OCI-LY3 (cell line): ENCODE measurements around the gene CD96.
"Not testable (repeated sequence)": the region's sequence is repeated elsewhere in the genome, so short reads cannot be mapped to it uniquely, and the experiment has no call there.

Experiments
- H2AFZ ChIP-seq: fragments of 200-600, 300-600 bp; shearing (Covaris generic); 2 replicates; pipeline ENCODE4 v1.6.0; 2014; ENCODE audit warnings: antibody characterized with exemption, low read depth, low read length
- H3K27ac ChIP-seq: fragments of 200-600, 300-600 bp; sonication (generic); 2 replicates; pipeline ENCODE4 v1.5.1; 2014; ENCODE audit warnings: mild to moderate bottlenecking, low read length, moderate library complexity, mixed read lengths
- H3K27me3 ChIP-seq: fragments of 200-600, 300-600 bp; sonication (generic); 2 replicates; pipeline ENCODE4 v1.6.1; 2014; ENCODE audit warnings: low read depth, low read length, mixed read lengths
- H3K36me3 ChIP-seq: fragments of 200-600, 300-600 bp; sonication (generic); replicated peaks from 2 replicates; pipeline ENCODE3; 2014; ENCODE audit warnings: low read depth, low read length, mixed read lengths
- H3K4me1 ChIP-seq: fragments of 300-600, 200-600 bp; sonication (generic); 2 replicates; pipeline ENCODE4 v1.6.1; 2014; ENCODE audit warnings: low read length, mixed read lengths
- H3K4me2 ChIP-seq: fragments of 200-600, 300-600 bp; sonication (generic); 2 replicates; pipeline ENCODE4 v1.6.1; 2014; ENCODE audit warnings: low read length, mixed read lengths
- H3K4me3 ChIP-seq: fragments of 300-600, 200-600 bp; sonication (generic); 2 replicates; pipeline ENCODE4 v1.5.1; 2014; ENCODE audit warnings: antibody characterized with exemption, mild to moderate bottlenecking, low read length, moderate library complexity
- H3K79me2 ChIP-seq: fragments of 300-600, 200-600 bp; shearing (Covaris generic); 2 replicates; pipeline ENCODE4 v1.6.1; 2014; ENCODE audit warnings: mild to moderate bottlenecking, low read length, mixed read lengths
- H3K9ac ChIP-seq: fragments of 300-600, 200-600 bp; shearing (Covaris generic); 2 replicates; pipeline ENCODE4 v1.6.0; 2014; ENCODE audit warnings: mild to moderate bottlenecking, low read length, moderate library complexity
- H3K9me3 ChIP-seq: fragments of 200-600, 300-600 bp; shearing (Covaris generic); 2 replicates; pipeline ENCODE4 v1.6.1; 2014; ENCODE audit warnings: low read length, mixed read lengths; ENCODE audit not compliant: insufficient read depth
- H4K20me1 ChIP-seq: fragments of 200-600, 300-600 bp; sonication (generic); 2 replicates; pipeline ENCODE4 v1.6.1; 2016; ENCODE audit warnings: low read length, mixed read lengths; ENCODE audit not compliant: insufficient read depth
- EZH2phosphoT487 ChIP-seq: fragments of 200-600 bp; shearing (Covaris generic); IDR thresholded peaks from 2 replicates; pipeline ENCODE4 v1.6.1; 2018; ENCODE audit warnings: antibody characterized with exemption, mixed run types, low read depth
- TF ChIP-seq, protein P1 (sequence below): fragments of 200-600, 300-600 bp; sonication (generic); IDR thresholded peaks from 2 replicates; pipeline ENCODE4 v1.5.1; 2014; ENCODE audit warnings: antibody characterized with exemption, low read length, low read depth

Gene CD96

DNA sequence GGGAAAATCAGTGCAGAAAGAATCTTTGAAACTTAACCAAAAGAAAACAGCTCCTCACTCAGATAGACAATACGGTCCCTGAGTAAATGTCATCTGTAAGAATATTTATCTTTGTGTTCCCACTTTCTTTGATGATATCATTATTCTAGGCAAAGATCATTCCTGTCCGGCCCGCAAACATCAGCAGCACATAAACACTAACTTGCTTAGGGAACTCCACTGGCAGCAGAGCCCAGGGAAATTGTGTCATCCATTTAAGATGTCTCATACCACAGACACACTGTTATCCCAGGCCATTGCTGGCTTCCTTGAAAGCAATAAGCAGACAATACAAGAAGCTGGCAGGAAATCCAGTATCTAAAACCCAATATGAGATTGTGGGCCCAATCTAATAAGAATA lies 20.1 kb upstream of the CD96 start:
- H4K20me1 ChIP-seq, result no peaks in the 10 kb centered on the region
- H3K27me3 ChIP-seq, result peaks cover 4% of the 10 kb centered on the region; the same call in 1 of the 2 replicates
- H3K79me2 ChIP-seq, result no peaks in the 10 kb centered on the region
- no peaks in the 10 kb centered on the region for H3K4me1 ChIP-seq
- no peak for TF ChIP-seq EZH2phosphoT487
- TF ChIP-seq, protein P1, sequence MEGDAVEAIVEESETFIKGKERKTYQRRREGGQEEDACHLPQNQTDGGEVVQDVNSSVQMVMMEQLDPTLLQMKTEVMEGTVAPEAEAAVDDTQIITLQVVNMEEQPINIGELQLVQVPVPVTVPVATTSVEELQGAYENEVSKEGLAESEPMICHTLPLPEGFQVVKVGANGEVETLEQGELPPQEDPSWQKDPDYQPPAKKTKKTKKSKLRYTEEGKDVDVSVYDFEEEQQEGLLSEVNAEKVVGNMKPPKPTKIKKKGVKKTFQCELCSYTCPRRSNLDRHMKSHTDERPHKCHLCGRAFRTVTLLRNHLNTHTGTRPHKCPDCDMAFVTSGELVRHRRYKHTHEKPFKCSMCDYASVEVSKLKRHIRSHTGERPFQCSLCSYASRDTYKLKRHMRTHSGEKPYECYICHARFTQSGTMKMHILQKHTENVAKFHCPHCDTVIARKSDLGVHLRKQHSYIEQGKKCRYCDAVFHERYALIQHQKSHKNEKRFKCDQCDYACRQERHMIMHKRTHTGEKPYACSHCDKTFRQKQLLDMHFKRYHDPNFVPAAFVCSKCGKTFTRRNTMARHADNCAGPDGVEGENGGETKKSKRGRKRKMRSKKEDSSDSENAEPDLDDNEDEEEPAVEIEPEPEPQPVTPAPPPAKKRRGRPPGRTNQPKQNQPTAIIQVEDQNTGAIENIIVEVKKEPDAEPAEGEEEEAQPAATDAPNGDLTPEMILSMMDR, result no peak
- no peak overlapping the region for H2AFZ ChIP-seq
- no peak overlapping the region for H3K4me2 ChIP-seq
- no peaks in the 10 kb centered on the region for H3K9me3 ChIP-seq
- H3K9ac ChIP-seq, result no peak overlapping the region
- no peaks in the 10 kb centered on the region for H3K36me3 ChIP-seq
- H3K4me3 ChIP-seq, result no peak overlapping the region
- H3K27ac ChIP-seq, result no peak overlapping the region

DNA sequence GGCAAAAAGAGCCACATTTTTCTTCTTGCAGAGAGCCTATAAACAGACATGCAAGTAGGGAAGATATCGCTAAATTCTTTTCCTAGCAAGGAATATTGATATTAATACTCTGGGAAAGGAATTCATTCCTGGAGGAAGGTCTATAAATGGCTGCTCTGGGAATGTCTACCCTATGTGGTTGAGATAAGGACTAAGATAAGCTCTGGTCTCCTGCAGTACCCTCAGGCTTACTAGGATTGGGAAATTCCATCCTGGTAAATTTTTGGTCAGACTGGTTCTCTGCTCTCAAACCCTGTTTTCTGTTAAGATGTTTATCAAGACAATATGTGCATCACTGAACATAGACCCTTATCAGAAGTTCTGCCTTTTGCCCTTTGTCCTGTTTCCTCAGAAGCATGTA lies 17.5 kb upstream of the CD96 start:
- not testable (repeated sequence) for H3K4me2 ChIP-seq, H2AFZ ChIP-seq, H3K9me3 ChIP-seq, H3K36me3 ChIP-seq, H3K27ac ChIP-seq, H3K27me3 ChIP-seq, H3K4me1 ChIP-seq, H3K4me3 ChIP-seq, H3K79me2 ChIP-seq, H3K9ac ChIP-seq, H4K20me1 ChIP-seq

DNA sequence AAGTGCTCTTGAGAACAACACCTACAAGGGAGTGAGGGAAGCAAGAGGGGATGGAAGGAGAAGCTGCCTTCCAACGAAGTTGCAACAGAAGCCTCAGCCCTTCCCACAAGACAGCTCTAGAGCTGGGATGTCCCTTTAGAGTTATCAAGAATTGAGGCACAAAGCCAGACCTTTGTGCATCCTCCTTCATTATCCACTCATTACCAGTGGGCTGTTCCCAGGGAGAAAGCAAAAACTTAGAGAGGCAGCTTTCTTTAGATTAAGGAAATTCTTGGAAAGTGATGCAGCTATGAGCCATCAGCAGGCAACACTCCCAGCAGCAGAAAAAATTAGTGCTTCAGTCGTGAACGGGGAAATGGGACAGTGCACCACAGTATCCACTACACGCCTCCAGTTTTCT lies 10.6 kb upstream of the CD96 start:
- Histone ChIP-seq H2AFZ (no peak overlapping the region), H3K27ac (no peak overlapping the region), H3K4me3 (no peak overlapping the region), H3K36me3 (no peaks in the 10 kb centered on the region), H3K27me3 (no peaks in the 10 kb centered on the region), H3K79me2 (no peaks in the 10 kb centered on the region), H3K9me3 (no peaks in the 10 kb centered on the region), H3K4me1 (no peaks in the 10 kb centered on the region), H4K20me1 (no peaks in the 10 kb centered on the region), H3K4me2 (no peak overlapping the region), H3K9ac (no peak overlapping the region)
- TF ChIP-seq, protein P1, result no peak
- no peak for TF ChIP-seq EZH2phosphoT487

DNA sequence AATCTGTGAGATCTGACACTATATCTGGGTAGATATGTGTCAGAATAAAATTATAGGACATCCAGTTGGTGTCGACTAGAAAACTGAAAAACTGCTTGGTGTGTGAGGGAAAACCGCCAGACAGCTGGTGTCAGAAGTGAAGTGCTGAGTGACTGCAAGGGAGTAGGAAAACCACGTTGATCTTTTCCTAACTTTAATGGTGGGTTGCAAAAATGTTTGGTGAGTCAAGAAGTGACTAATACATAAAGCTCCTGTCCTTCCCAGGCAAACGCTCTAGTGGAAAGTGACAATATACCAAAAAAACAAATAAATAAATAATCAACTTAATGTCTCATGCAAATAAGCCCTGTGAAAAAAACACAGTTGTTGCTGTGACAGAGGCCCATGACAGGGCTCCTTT lies 7.3 kb upstream of the CD96 start:
- no peak for TF ChIP-seq EZH2phosphoT487
- TF ChIP-seq, protein P1, result no peak
- Histone ChIP-seq H2AFZ (no peak overlapping the region), H3K4me2 (no peak overlapping the region), H3K27me3 (peaks cover 10% of the 10 kb centered on the region; the same call in 1 of the 2 replicates), H3K27ac (no peak overlapping the region), H3K9me3 (no peaks in the 10 kb centered on the region), H3K79me2 (no peaks in the 10 kb centered on the region), H3K4me1 (peaks cover 14% of the 10 kb centered on the region), H3K36me3 (no peaks in the 10 kb centered on the region), H3K9ac (no peak overlapping the region), H3K4me3 (no peak overlapping the region), H4K20me1 (no peaks in the 10 kb centered on the region)

DNA sequence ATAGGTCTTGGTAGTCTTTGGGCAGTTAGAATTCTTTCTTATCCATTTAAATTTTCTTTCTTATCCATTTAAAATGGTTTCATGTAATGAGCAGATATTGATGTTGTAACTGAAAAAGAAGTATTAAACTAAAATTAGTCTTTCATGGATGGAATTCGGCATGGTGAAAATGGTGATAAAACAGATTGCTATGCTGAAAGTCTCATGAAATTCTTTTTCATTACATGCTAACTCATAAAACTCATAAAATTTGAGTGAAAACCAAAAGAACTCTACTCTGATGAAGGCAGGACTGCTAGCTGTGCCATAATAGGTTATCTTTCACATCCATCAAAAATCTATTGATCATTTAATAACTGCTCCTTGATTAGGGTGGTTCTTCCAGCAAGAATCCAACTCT lies 3.9 kb upstream of the CD96 start:
- no peak overlapping the region for H3K9ac ChIP-seq
- TF ChIP-seq, protein P1, result no peak
- no peak for TF ChIP-seq EZH2phosphoT487
- no peaks in the 10 kb centered on the region for H3K9me3 ChIP-seq
- no peak overlapping the region for H2AFZ ChIP-seq
- no peaks in the 10 kb centered on the region for H3K36me3 ChIP-seq
- H3K4me3 ChIP-seq, result no peak overlapping the region
- no peak overlapping the region for H3K27ac ChIP-seq
- H4K20me1 ChIP-seq, result no peaks in the 10 kb centered on the region
- peaks cover 36% of the 10 kb centered on the region for H3K27me3 ChIP-seq
- peaks cover 30% of the 10 kb centered on the region for H3K4me1 ChIP-seq
- no peaks in the 10 kb centered on the region for H3K79me2 ChIP-seq
- H3K4me2 ChIP-seq, result no peak overlapping the region
